Cardiac fibroblast (primary cell): ENCODE measurements around the gene ZNF747.

Experiments
- DNase-seq, 2 donors: peaks; one replicate each; pipeline versions ENCODE4 v3.0.0 to v3.0.0-alpha.2; 2010; ENCODE audit warnings: low read depth in 2 of 2
- H3K4me3 ChIP-seq, 2 donors: replicated peaks in 1 of 2; 1 replicate in 1 of 2; 2 replicates in 1 of 2; pipeline ENCODE4 v1.5.1; 2011; ENCODE audit warnings: low read depth in 2 of 2, low read length in 2 of 2, mild to moderate bottlenecking in 2 of 2, moderate library complexity in 1 of 2
- TF ChIP-seq, protein P1 (sequence below): IDR thresholded peaks from one replicate; pipeline ENCODE4 v1.5.1; 2011; ENCODE audit warnings: low read depth, mild to moderate bottlenecking, low read length, inconsistent platforms

The ZNF747 gene

DNA sequence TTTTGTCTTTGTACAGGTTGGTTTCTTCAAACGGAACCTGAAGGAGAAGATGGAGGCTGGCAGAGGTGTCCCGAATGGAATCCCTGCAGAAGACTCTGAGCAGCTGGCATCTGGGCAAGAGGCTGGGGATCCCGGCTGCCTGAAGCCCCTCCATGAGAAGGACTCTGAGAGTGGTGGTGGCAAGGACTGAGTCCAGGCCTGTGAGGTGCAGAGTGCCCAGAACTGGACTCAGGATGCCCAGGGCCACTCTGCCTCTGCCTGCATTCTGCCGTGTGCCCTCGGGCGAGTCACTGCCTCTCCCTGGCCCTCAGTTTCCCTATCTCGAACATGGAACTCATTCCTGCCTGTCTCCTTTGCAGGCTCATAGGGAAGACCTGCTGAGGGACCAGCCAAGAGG lies 13.2 kb downstream of the ZNF747 start:
- TF ChIP-seq, protein P1, sequence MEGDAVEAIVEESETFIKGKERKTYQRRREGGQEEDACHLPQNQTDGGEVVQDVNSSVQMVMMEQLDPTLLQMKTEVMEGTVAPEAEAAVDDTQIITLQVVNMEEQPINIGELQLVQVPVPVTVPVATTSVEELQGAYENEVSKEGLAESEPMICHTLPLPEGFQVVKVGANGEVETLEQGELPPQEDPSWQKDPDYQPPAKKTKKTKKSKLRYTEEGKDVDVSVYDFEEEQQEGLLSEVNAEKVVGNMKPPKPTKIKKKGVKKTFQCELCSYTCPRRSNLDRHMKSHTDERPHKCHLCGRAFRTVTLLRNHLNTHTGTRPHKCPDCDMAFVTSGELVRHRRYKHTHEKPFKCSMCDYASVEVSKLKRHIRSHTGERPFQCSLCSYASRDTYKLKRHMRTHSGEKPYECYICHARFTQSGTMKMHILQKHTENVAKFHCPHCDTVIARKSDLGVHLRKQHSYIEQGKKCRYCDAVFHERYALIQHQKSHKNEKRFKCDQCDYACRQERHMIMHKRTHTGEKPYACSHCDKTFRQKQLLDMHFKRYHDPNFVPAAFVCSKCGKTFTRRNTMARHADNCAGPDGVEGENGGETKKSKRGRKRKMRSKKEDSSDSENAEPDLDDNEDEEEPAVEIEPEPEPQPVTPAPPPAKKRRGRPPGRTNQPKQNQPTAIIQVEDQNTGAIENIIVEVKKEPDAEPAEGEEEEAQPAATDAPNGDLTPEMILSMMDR: no peak
- DNase-seq: no peak
- H3K4me3 ChIP-seq: no peak overlapping the region

DNA sequence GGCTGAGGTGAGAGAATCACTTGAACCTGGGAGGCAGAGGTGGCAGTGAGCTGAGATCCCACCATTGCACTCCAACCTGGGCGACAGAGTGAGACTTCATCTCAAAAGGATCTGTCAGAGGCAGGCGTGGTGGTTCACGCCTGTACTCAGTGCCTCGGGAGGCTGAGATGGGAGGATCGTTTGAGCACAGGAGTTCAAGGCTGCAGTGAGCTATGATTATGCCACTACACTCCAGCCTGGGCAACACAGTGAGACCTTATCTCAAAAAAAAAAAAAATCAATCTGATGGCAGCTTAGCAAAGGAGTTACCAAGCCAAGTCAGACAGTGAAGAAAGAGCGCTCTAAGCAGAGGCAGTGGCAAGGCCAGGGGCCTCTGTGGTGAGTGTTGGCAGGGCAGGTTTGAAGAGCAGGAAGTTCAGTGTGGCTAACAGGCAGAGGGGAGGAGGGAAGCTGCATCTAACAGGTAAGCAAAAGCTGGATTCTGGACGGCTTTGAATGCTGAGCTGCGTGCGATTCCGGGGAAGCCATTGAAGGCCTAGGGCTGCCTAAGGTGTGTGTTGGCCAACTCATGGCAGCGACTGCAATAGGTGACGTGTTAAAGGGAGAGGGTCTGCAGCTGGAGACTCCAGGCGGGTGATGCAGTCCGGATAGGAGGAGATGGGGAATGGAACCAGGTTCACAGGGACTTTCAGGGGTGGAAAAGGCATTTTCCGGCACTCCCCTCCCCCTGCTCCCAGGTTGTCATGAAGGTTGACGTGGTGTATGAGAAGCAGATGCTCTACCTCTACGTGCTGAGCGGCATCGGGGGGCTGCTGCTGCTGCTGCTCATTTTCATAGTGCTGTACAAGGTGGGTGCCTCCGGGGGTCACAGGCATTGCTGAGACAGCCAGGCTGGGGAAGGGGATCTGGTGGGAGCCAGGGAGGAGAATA lies 15.3 kb downstream of the ZNF747 start:
- TF ChIP-seq, protein P1: no peak
- no peak for DNase-seq
- H3K4me3 ChIP-seq: no peak overlapping the region

GRCh38 chr16:30518552-30518951 lies 16.1 kb downstream of the ZNF747 start:
- TF ChIP-seq, protein P1: no peak
- no peak overlapping the region for H3K4me3 ChIP-seq
- no peak for DNase-seq

DNA sequence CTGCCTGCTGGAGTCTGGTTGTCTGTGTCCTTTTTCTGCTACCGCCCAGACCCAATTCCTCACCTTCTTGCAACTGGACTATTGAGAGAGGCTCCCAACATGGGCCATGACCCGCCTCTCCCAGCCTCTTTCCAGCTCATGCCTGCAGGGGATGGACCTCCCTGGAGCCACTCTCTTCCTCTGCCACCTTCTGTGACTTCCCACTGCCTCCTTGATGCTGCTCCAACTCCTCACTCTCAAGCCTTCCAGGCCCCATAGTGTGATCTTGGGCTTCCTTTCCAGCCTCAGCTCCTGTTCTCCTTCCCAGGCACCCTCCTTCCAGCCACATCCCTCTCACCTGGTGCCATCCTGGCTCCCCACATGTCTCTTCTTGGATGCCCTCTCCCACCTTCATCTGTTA lies 19.4 kb downstream of the ZNF747 start:
- TF ChIP-seq, protein P1: no peak
- DNase-seq: no peak
- H3K4me3 ChIP-seq: no peak overlapping the region

DNA sequence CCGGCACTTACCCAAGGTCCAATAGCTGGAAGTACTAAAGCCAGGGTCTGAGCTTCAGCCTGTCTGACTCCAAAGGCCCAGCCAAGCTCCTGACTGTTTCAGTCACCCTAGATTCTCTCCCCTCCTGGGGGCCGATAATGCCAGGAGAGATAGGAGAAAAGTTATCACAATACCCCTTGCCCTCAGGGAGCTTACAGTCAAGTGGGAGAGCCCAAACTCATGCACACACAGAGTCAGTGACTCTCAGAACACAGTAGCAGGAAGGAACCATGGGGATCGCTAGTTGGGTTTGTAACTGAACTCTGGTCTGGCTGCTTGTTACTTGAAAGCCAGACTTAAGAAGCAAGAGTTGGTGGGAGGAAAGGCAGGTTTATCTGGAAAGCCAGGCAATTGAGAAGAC lies 23.1 kb downstream of the ZNF747 start:
- H3K4me3 ChIP-seq: no peak overlapping the region
- DNase-seq: no peak
- TF ChIP-seq, protein P1: no peak

DNA sequence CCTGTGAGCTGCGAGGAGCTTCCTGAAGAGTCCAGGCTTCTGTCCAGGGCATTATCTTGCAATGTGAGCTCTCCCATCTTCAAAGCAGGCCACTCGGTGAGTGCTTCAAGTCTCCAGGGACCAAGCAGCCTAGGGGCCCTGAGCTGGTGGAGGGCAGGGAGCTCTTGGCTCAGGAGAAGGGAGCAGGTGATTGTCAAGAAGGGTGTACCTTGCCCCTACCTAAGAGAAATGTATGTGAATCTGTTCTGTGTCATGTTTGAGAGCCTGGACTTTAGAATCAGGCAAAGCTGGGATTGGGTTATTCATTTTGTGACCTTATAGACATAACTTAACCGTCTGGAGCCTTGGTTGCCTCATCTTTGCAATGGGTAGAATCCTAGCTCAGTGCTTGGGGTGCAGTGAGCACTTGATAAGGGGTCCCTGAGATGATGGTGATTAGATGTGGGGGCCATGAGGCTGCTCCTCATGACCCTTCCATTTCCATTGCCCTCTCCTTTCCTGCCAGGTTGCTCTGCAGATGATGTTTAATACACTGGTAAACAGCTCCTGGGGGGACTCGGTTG lies 24.2 kb downstream of the ZNF747 start:
- no peak overlapping the region for H3K4me3 ChIP-seq
- DNase-seq: no peak
- TF ChIP-seq, protein P1: no peak
